Measurements from ENCODE around the gene ANKRD50. TPM values are rescaled to one million over a fixed set of nuclear protein-coding genes. Genes with fewer than 3 reads are reported as not detected.

The ANKRD50 gene, protein sequence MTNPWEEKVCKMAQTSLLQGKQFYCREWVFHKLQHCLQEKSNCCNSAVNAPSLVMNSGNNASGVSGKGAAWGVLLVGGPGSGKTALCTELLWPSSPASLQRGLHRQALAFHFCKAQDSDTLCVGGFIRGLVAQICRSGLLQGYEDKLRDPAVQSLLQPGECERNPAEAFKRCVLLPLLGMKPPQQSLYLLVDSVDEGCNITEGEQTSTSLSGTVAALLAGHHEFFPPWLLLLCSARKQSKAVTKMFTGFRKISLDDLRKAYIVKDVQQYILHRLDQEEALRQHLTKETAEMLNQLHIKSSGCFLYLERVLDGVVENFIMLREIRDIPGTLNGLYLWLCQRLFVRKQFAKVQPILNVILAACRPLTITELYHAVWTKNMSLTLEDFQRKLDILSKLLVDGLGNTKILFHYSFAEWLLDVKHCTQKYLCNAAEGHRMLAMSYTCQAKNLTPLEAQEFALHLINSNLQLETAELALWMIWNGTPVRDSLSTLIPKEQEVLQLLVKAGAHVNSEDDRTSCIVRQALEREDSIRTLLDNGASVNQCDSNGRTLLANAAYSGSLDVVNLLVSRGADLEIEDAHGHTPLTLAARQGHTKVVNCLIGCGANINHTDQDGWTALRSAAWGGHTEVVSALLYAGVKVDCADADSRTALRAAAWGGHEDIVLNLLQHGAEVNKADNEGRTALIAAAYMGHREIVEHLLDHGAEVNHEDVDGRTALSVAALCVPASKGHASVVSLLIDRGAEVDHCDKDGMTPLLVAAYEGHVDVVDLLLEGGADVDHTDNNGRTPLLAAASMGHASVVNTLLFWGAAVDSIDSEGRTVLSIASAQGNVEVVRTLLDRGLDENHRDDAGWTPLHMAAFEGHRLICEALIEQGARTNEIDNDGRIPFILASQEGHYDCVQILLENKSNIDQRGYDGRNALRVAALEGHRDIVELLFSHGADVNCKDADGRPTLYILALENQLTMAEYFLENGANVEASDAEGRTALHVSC (N-terminal part only)
- total RNA-seq, result 22.8 and 28.0 TPM in 2 replicates

DNA sequence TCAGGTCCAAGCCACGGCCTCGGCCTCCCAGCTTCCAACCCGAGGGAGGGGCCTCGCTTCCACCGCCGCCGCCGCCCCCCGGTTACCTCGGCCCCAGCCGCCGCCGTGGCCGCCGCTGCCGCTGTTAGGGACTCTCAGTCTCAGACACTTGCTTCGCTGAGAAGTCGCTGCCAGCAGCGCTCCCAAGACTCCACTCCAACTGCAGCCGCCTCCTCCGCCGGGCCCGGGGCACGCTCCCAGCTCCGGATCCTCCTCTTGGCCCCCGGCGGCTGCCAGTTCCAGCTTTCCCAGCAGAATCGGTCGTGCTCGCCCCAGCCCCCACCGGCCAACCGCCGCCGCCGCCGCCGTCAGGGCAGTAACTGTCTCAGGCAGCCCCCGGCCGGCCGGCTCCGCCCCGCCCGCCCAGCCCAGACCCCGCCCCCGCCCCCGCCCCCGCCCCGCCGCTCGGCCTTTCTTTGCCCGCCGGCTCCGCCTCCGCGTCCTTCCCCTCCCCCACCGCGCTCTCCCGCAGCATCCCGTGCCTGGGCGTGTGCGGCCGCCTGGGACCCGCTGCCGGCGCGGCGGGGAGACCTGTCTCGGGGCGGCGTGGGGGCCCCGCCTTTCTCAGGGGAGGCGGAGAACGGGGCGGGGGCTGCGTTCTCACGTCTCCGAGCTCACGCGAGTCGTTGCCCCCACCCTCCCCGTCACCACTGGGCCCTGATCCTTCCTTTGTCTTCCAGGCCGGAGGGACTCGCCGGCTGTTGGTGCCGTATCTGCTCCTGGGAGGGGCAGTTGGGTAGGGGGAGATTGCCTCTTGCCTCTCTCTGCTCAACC, at the start of gene ANKRD50:
TSS of gene ANKRD50 (minus strand) at position 361 of the 813 bp plus-strand sequence. CDS start 2,221 bp downstream, outside the sequence.

